Stimulated activated naive CD8-positive, alpha-beta T cell treated with anti-CD3 and anti-CD28 coated beads, Interleukin-15, Interleukin-2, amounts not matched to agents 100 ng/mL and 50 ng/mL, for 24 hours (primary cell): ENCODE measurements around the gene OPHN1.
A peak's percentile ranks its signal among the peaks of the same experiment; 100 is the strongest.

Source experiments
- H3K27ac Mint-ChIP-seq: one replicate; pipeline ENCODE4 v1.8.0; 2021; ENCODE audit warnings: mild to moderate bottlenecking, mixed read lengths
- H3K27me3 Mint-ChIP-seq: one replicate; pipeline ENCODE4 v1.8.0; 2021; ENCODE audit warnings: mixed read lengths
- H3K36me3 Mint-ChIP-seq: one replicate; pipeline ENCODE4 v1.8.0; 2021; ENCODE audit warnings: low read depth, mixed read lengths
- H3K4me1 Mint-ChIP-seq: one replicate; pipeline ENCODE4 v1.8.0; 2021; ENCODE audit warnings: low read depth, mixed read lengths
- H3K4me3 Mint-ChIP-seq: one replicate; pipeline ENCODE4 v1.8.0; 2021; ENCODE audit warnings: mild to moderate bottlenecking, mixed read lengths
- H3K9me3 Mint-ChIP-seq: one replicate; pipeline ENCODE4 v1.8.0; 2021; ENCODE audit warnings: mixed read lengths

The OPHN1 gene

GRCh38 chrX:68433155-68433980, at the start of gene OPHN1:
TSS of gene OPHN1 (minus strand) at chrX:68433495. CDS start at chrX:68433020, 475 bp downstream.
- no peaks in the 10 kb centered on the region for H3K9me3 Mint-ChIP-seq
- peak within 1 kb of the TSS; percentile 64 for H3K4me3 Mint-ChIP-seq
- no peak within 1 kb of the TSS for H3K27ac Mint-ChIP-seq
- H3K4me1 Mint-ChIP-seq, result peaks cover 10% of the 10 kb centered on the region
- H3K27me3 Mint-ChIP-seq, result peaks cover 48% of the 10 kb centered on the region
- H3K36me3 Mint-ChIP-seq, result no peaks in the 10 kb centered on the region

GRCh38 chrX:68480969-68481368, 47.7 kb upstream of the OPHN1 start:
- no peak overlapping the region for H3K27ac Mint-ChIP-seq
- no peaks in the 10 kb centered on the region for H3K27me3 Mint-ChIP-seq
- H3K36me3 Mint-ChIP-seq, result no peaks in the 10 kb centered on the region
- H3K4me3 Mint-ChIP-seq, result no peak overlapping the region
- H3K4me1 Mint-ChIP-seq, result no peaks in the 10 kb centered on the region
- no peaks in the 10 kb centered on the region for H3K9me3 Mint-ChIP-seq

GRCh38 chrX:68464796-68465195, 31.5 kb upstream of the OPHN1 start:
- H3K27me3 Mint-ChIP-seq, result no peaks in the 10 kb centered on the region
- H3K27ac Mint-ChIP-seq, result no peak overlapping the region
- no peaks in the 10 kb centered on the region for H3K4me1 Mint-ChIP-seq
- no peak overlapping the region for H3K4me3 Mint-ChIP-seq
- H3K9me3 Mint-ChIP-seq, result no peaks in the 10 kb centered on the region
- H3K36me3 Mint-ChIP-seq, result no peaks in the 10 kb centered on the region

- Mint-ChIP-seq H3K4me1 (no peaks in the 10 kb centered on the region), H3K27me3 (no peaks in the 10 kb centered on the region), H3K9me3 (no peaks in the 10 kb centered on the region), H3K27ac (no peak overlapping the region), H3K36me3 (no peaks in the 10 kb centered on the region), H3K4me3 (no peak overlapping the region)
Measured at GRCh38 chrX:68463880-68464279, 30.6 kb upstream of the OPHN1 start.

- no peaks in the 10 kb centered on the region for H3K36me3 Mint-ChIP-seq
- no peak overlapping the region for H3K4me3 Mint-ChIP-seq
- H3K9me3 Mint-ChIP-seq, result no peaks in the 10 kb centered on the region
- no peaks in the 10 kb centered on the region for H3K27me3 Mint-ChIP-seq
- H3K4me1 Mint-ChIP-seq, result no peaks in the 10 kb centered on the region
- no peak overlapping the region for H3K27ac Mint-ChIP-seq
Measured at GRCh38 chrX:68462653-68463052, 29.4 kb upstream of the OPHN1 start.

GRCh38 chrX:68462197-68462596, 28.9 kb upstream of the OPHN1 start:
- Mint-ChIP-seq H3K4me3 (no peak overlapping the region), H3K27ac (no peak overlapping the region), H3K9me3 (no peaks in the 10 kb centered on the region), H3K36me3 (no peaks in the 10 kb centered on the region), H3K4me1 (no peaks in the 10 kb centered on the region), H3K27me3 (no peaks in the 10 kb centered on the region)

GRCh38 chrX:68461576-68461975, 28.3 kb upstream of the OPHN1 start:
- Mint-ChIP-seq H3K27ac (no peak overlapping the region), H3K4me3 (no peak overlapping the region)

GRCh38 chrX:68461093-68461492, 27.8 kb upstream of the OPHN1 start:
- H3K27me3 Mint-ChIP-seq, result no peaks in the 10 kb centered on the region

More at GRCh38 chrX:68461576-68461975, 28.3 kb upstream of the OPHN1 start:
- no peaks in the 10 kb centered on the region for H3K27me3 Mint-ChIP-seq
- H3K4me1 Mint-ChIP-seq, result no peaks in the 10 kb centered on the region
- no peaks in the 10 kb centered on the region for H3K9me3 Mint-ChIP-seq
- H3K36me3 Mint-ChIP-seq, result no peaks in the 10 kb centered on the region

GRCh38 chrX:68455151-68455510, 21.8 kb upstream of the OPHN1 start:
- no peak overlapping the region for H3K4me3 Mint-ChIP-seq
- no peaks in the 10 kb centered on the region for H3K9me3 Mint-ChIP-seq
- no peaks in the 10 kb centered on the region for H3K36me3 Mint-ChIP-seq
- no peaks in the 10 kb centered on the region for H3K27me3 Mint-ChIP-seq
- no peaks in the 10 kb centered on the region for H3K4me1 Mint-ChIP-seq
- no peak overlapping the region for H3K27ac Mint-ChIP-seq

More at GRCh38 chrX:68461093-68461492, 27.8 kb upstream of the OPHN1 start:
- no peak overlapping the region for H3K27ac Mint-ChIP-seq
- no peaks in the 10 kb centered on the region for H3K4me1 Mint-ChIP-seq
- H3K36me3 Mint-ChIP-seq, result no peaks in the 10 kb centered on the region
- H3K9me3 Mint-ChIP-seq, result no peaks in the 10 kb centered on the region
- H3K4me3 Mint-ChIP-seq, result no peak overlapping the region

- H3K27ac Mint-ChIP-seq, result no peak overlapping the region
- H3K27me3 Mint-ChIP-seq, result no peaks in the 10 kb centered on the region
- H3K4me1 Mint-ChIP-seq, result no peaks in the 10 kb centered on the region
- no peaks in the 10 kb centered on the region for H3K9me3 Mint-ChIP-seq
- no peak overlapping the region for H3K4me3 Mint-ChIP-seq
- H3K36me3 Mint-ChIP-seq, result no peaks in the 10 kb centered on the region
Measured at GRCh38 chrX:68454476-68455150, 21.3 kb upstream of the OPHN1 start.

GRCh38 chrX:68451720-68452119, 18.4 kb upstream of the OPHN1 start:
- Mint-ChIP-seq H3K9me3 (no peaks in the 10 kb centered on the region), H3K36me3 (no peaks in the 10 kb centered on the region), H3K27me3 (no peaks in the 10 kb centered on the region), H3K4me1 (no peaks in the 10 kb centered on the region), H3K27ac (no peak overlapping the region), H3K4me3 (no peak overlapping the region)

- no peaks in the 10 kb centered on the region for H3K9me3 Mint-ChIP-seq
- H3K27ac Mint-ChIP-seq, result no peak overlapping the region
- H3K27me3 Mint-ChIP-seq, result peaks cover 6% of the 10 kb centered on the region
- H3K4me3 Mint-ChIP-seq, result no peak overlapping the region
- H3K4me1 Mint-ChIP-seq, result peaks cover 7% of the 10 kb centered on the region
- no peaks in the 10 kb centered on the region for H3K36me3 Mint-ChIP-seq
Measured at GRCh38 chrX:68443155-68443868, 10.0 kb upstream of the OPHN1 start.

GRCh38 chrX:68440940-68441339, 7.6 kb upstream of the OPHN1 start:
- H3K36me3 Mint-ChIP-seq, result no peaks in the 10 kb centered on the region
- H3K4me3 Mint-ChIP-seq, result no peak overlapping the region
- H3K4me1 Mint-ChIP-seq, result peaks cover 7% of the 10 kb centered on the region
- H3K9me3 Mint-ChIP-seq, result no peaks in the 10 kb centered on the region
- no peak overlapping the region for H3K27ac Mint-ChIP-seq
- H3K27me3 Mint-ChIP-seq, result peaks cover 11% of the 10 kb centered on the region

- Mint-ChIP-seq H3K9me3 (no peaks in the 10 kb centered on the region), H3K27ac (no peak overlapping the region), H3K36me3 (no peaks in the 10 kb centered on the region), H3K4me3 (no peak overlapping the region), H3K27me3 (peaks cover 14% of the 10 kb centered on the region), H3K4me1 (peaks cover 7% of the 10 kb centered on the region)
Measured at GRCh38 chrX:68440442-68440841, 7.1 kb upstream of the OPHN1 start.

GRCh38 chrX:68439341-68439740, 6.0 kb upstream of the OPHN1 start:
- Mint-ChIP-seq H3K27me3 (peaks cover 23% of the 10 kb centered on the region), H3K27ac (no peak overlapping the region), H3K4me3 (no peak overlapping the region), H3K36me3 (no peaks in the 10 kb centered on the region), H3K9me3 (no peaks in the 10 kb centered on the region), H3K4me1 (peaks cover 7% of the 10 kb centered on the region)
